DMS 273 (cell line): Measurements from ENCODE around the gene SSC4D.
"Not testable (repeated sequence)": the region's sequence is repeated elsewhere in the genome, so short reads cannot be mapped to it uniquely, and the experiment has no call there.

ENCODE experiments used
- DNase-seq: peaks from one replicate; lab custom pipeline; 2025; ENCODE audit not compliant: unreplicated experiment; lab: John Stamatoyannopoulos, UW

Gene SSC4D

GRCh38 chr7:76409537-76409936, at the start of gene SSC4D:
TSS of gene SSC4D (minus strand) at chr7:76409697. CDS start at chr7:76404439, 5,258 bp downstream.
- peak; percentile 81 for DNase-seq

DNA sequence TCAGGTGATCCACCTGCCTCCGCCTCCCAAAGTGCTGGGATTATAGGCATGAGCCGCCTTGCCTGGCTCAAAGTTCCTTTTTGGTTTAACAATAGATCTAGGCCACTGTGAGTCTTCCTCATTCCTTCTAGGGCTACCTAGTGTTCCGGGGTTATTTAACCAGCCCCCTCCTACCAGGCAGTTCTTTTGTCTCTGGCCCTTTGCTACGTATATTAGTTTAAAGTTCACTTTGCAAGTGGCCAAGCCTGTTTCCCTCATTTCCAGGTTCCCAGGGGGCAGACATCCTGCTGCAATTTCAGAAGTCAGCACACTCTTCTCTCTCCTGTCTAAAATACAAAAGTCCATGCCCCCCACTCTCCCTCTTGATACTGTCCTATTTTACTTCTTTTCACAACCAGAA, 49.0 kb upstream of the SSC4D start:
- not testable (repeated sequence) for DNase-seq

GRCh38 chr7:76457017-76457416, 47.5 kb upstream of the SSC4D start:
- DNase-seq: not testable (repeated sequence)

- peak; percentile 84 for DNase-seq
Observed at GRCh38 chr7:76445577-76446008, 36.1 kb upstream of the SSC4D start.

- DNase-seq: not testable (repeated sequence)
Observed at GRCh38 chr7:76443846-76444245, 34.3 kb upstream of the SSC4D start.

GRCh38 chr7:76442664-76443446, 33.4 kb upstream of the SSC4D start:
- not testable (repeated sequence) for DNase-seq

- not testable (repeated sequence) for DNase-seq
Observed at GRCh38 chr7:76441792-76442191, 32.3 kb upstream of the SSC4D start.

DNA sequence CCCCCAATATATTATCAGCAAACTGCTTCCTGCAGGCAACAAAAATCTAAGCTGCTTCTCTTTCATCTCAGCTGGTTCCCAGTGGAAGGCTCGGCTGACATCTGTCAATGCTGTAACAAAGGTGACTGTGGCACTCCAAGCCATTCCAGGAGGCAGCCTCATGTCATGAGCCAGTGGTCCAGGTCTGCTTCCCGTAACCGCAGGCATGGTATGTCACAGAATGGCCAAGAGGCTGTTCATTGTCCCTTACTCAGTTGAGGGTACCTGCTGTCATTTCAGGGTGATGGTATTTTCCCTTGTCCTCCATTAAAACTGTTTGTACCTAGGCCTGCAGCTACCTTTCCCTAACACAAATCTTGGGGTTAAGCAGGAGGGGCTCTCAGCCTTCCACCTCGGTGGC, 30.9 kb upstream of the SSC4D start:
- not testable (repeated sequence) for DNase-seq

GRCh38 chr7:76439120-76439888, 29.8 kb upstream of the SSC4D start:
- not testable (repeated sequence) for DNase-seq

GRCh38 chr7:76437873-76438272, 28.4 kb upstream of the SSC4D start:
- DNase-seq: peak; percentile 94

GRCh38 chr7:76430836-76431235, 21.3 kb upstream of the SSC4D start:
- DNase-seq: no peak

GRCh38 chr7:76430211-76430610, 20.7 kb upstream of the SSC4D start:
- DNase-seq: no peak

DNA sequence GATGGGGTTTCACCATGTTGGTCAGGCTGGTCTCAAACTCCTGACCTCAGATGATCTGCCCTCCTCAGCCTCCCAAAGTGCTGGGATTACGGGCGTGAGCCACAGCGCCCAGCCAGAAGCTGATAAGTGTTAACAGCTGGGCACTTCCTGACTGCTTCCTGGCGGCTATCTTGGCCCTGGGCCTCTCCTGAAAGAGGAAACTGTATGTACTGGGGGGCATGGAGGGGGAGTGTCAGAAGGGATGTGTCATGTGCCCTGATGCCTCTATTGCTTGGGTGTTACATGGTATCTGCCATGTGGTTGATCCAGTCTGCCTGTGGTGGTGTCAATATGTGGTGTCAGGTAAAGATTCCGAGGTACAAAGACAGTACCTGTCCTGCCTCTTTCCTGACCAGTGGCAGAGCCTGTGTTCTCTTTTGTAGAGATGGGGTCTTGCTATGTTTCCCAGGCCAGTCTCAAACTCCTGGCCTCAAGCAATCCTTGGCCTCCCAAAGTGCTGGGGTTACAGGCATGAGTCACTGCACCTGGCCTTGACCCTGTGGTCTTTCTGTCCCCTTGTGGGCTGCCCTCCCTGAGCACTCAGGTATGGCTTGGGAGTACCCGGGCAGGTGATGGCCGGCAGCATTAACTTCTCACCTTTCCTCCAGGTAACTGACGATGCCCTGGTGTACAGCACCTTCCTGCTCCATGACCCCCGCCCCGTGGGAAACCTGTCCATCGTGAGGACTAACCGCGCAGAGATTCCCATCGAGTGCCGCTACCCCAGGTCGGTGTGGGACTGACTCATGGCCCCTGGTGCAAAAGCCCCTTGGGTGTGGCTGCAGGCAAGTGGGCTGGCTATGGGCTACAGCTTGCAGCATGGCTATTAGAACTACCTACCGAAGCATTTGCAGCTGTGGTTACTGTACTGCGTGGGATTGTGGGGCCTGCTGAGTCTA, 19.6 kb upstream of the SSC4D start:
- DNase-seq: peak; percentile 68

DNA sequence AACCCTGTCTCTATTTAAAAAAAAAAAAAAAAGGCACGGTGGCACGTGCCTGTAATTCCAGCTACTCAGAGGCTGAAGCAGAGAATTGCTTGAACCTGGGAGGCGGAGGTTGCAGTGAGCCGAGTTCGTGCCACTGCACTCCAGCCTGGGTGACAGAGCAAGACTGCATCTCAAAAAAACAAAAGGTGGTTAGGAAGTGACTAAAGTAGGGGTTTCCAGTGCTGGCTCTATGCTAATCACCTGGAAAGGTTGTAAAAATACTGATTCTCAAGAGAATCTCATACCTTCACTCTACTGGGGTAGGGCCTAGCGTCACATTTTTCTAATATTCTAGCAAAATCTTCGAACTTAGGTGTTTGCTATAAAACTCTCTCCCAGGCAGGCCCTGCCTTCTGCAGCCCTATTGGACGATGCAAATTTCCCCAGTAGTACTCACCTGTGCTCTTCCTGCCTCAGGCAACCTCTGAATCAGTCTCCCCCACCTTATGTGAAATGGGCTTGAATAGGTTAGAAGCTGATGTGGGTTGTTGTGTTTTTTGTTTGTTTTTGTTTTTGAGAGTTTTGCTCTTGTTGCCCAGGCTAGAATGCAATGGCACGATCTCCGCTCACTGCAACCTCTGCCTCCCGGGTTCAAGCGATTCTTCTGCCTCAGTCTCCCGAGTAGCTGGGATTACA, 18.8 kb upstream of the SSC4D start:
- no peak for DNase-seq

DNA sequence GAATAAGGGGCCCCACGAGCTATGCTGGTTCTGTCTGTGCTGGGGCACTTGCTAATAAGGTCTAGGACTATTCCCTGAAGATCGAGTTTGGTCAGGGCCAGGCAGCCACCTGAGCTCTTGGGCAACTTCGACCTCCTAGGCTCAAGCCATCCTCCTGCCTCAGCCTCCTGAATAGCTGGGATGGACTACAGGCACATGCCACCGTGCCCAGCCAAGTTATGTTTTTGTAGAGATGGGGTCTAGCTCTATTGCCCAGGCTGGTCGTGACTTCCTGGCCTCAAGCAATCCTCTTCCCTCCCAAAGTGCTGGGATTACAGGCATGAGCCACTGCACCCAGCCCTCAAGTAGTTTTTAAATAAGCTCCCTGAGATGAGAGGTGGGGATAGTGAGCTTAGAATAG, 18.1 kb upstream of the SSC4D start:
- no peak for DNase-seq

GRCh38 chr7:76426246-76426645, 16.7 kb upstream of the SSC4D start:
- DNase-seq: no peak

- DNase-seq: not testable (repeated sequence)
Observed at GRCh38 chr7:76425558-76425957, 16.1 kb upstream of the SSC4D start.

GRCh38 chr7:76425156-76425555, 15.7 kb upstream of the SSC4D start:
- no peak for DNase-seq

DNA sequence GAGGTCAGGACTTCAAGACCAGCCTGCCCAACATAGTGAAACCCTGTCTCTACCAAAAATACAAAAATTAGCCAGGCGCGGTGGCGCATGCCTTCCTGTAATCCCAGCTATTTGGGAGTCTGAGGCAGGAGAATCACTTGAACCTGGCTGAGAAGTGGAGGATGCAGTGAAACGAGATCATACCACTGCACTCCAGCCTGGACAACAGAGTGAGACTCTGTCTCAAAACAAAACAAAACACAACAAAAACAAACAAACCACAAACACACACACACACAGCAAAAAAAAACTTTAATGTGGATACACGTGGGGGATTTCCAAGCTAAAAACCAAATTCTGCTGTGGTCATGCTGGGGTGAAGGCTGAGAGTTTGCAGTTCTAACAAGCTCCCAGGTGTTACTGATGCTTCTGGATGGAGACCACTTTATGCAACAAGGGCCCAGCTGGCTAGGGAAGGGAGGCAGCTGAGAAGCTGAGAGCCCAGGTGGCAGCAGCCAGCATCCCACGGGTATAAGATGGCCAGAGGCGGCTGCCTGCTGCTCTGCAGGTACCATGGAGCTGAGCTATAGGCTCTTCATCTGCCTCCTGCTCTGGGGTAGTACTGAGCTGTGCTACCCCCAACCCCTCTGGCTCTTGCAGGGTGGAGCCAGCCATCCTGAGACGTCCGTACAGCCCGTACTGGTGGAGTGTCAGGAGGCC, 15.1 kb upstream of the SSC4D start, which contains the start of gene ZP3:
Gene ZP3, plus strand, starts transcription at position 538 of the 699 bp plus-strand sequence. Its CDS starts 15 bp downstream, at position 553.
- peak; percentile 47 for DNase-seq
